Tibial nerve (tissue), 3 donors: ENCODE data around the gene SLA2.
A peak's percentile ranks its signal among the peaks of the same experiment; 100 is the strongest.

Source experiments
- CTCF ChIP-seq, 5 experiments: fragments of 200-600 bp in 3 of 5; fragments of 450-650 bp in 2 of 5; sonication (generic) in 3 of 5; IDR thresholded peaks; one replicate each; pipeline ENCODE4 v1.5.1; 2016 to 2019; ENCODE audit warnings: antibody characterized with exemption in 5 of 5, mild to moderate bottlenecking in 3 of 5, moderate library complexity in 2 of 5
- POLR2A ChIP-seq, 2 donors: fragments of 450-650 bp; IDR thresholded peaks; one replicate each; pipeline ENCODE4 v1.6.1; 2017; ENCODE audit warnings: antibody characterized with exemption in 2 of 2, mild to moderate bottlenecking in 2 of 2, moderate library complexity in 2 of 2

- TF ChIP-seq CTCF (IDR thresholded peaks at IDR 0.05) (peak; percentile 82 to 99 (median 94)), POLR2A (IDR thresholded peaks at IDR 0.05) (peak; percentile 23 to 76)
Observed at GRCh38 chr20:36605399-36606157, 40.4 kb downstream of the SLA2 start, which contains the start of gene RAB5IF.
